CD4-positive, alpha-beta memory T cell (primary cell): ENCODE measurements around the gene PRKAG1. TPM values are rescaled to one million over a fixed set of nuclear protein-coding genes. Genes with fewer than 3 reads are reported as not detected.
A peak's percentile ranks its signal among the peaks of the same experiment; 100 is the strongest.

Source experiments
- CTCF ChIA-PET: fragments of 350-600 bp; sonication (Branson Sonifier 250); formaldehyde crosslinking; loops from one replicate; lab custom pipeline; 2021; ENCODE audit warnings: inconsistent platforms; ENCODE audit not compliant: partially characterized antibody; lab: Charles Lee
- POLR2A ChIA-PET: fragments of 350-600 bp; sonication (Branson Sonifier 250); formaldehyde crosslinking; loops from one replicate; lab custom pipeline; 2021; ENCODE audit not compliant: partially characterized antibody; lab: Charles Lee
- DNase-seq, 5 donors: peaks; one replicate each; pipeline versions ENCODE4 v3.0.0 to v3.0.0-alpha.2; 2020 to 2022; ENCODE audit warnings: mixed read lengths in 1 of 5
- H3K27ac ChIP-seq: one replicate; pipeline ENCODE4 v1.7.0; 2013; ENCODE audit warnings: low read depth, low read length
- H3K27me3 ChIP-seq: 2 replicates; pipeline ENCODE4 v1.7.0; 2013; ENCODE audit warnings: mild to moderate bottlenecking, low read length, moderate library complexity; ENCODE audit not compliant: insufficient read depth
- H3K36me3 ChIP-seq: 2 replicates; pipeline ENCODE4 v1.7.0; 2013; ENCODE audit warnings: mild to moderate bottlenecking, low read length, moderate library complexity; ENCODE audit not compliant: insufficient read depth
- H3K4me1 ChIP-seq: 2 replicates; pipeline ENCODE4 v1.7.0; 2013; ENCODE audit warnings: mild to moderate bottlenecking, low read length, moderate library complexity; ENCODE audit not compliant: insufficient read depth
- H3K4me3 ChIP-seq, 2 donors: one replicate each; pipeline ENCODE4 v1.7.0; 2013; ENCODE audit warnings: low read length in 2 of 2, mild to moderate bottlenecking in 1 of 2
- H3K9me3 ChIP-seq, 2 donors: one replicate each; pipeline ENCODE4 v1.7.0; 2013; ENCODE audit warnings: low read length in 2 of 2, control low read depth in 1 of 2; ENCODE audit not compliant: control insufficient read depth in 1 of 2
- H3K27ac Mint-ChIP-seq, 7 donors: one replicate each; pipeline ENCODE4 v1.8.0; 2020 to 2021; ENCODE audit warnings: mixed read lengths in 7 of 7, mild to moderate bottlenecking in 6 of 7, inconsistent platforms in 3 of 7, moderate library complexity in 3 of 7
- H3K27me3 Mint-ChIP-seq, 2 donors: one replicate each; pipeline ENCODE4 v1.8.0; 2020 to 2021; ENCODE audit warnings: mixed read lengths in 2 of 2
- H3K36me3 Mint-ChIP-seq, 2 donors: one replicate each; pipeline ENCODE4 v1.8.0; 2020 to 2021; ENCODE audit warnings: mixed read lengths in 2 of 2, inconsistent platforms in 1 of 2, mild to moderate bottlenecking in 1 of 2
- H3K4me1 Mint-ChIP-seq, 4 donors: one replicate each; pipeline ENCODE4 v1.8.0; 2020 to 2021; ENCODE audit warnings: mixed read lengths in 4 of 4, mild to moderate bottlenecking in 1 of 4
- H3K4me3 Mint-ChIP-seq, 8 donors: one replicate each; pipeline ENCODE4 v1.8.0; 2020 to 2021; ENCODE audit warnings: mixed read lengths in 8 of 8, mild to moderate bottlenecking in 7 of 8, moderate library complexity in 6 of 8, inconsistent platforms in 3 of 8
- H3K9me3 Mint-ChIP-seq, 8 donors: one replicate each; pipeline ENCODE4 v1.8.0; 2020 to 2021; ENCODE audit warnings: mixed read lengths in 8 of 8, mild to moderate bottlenecking in 5 of 8, inconsistent platforms in 3 of 8, moderate library complexity in 1 of 8
- intact Hi-C: fragments of 100-400 bp; cut with micrococcal nuclease; formaldehyde crosslinking; loops from one replicate; pipeline ENCODE4 v1.15.1; 2023
- polyA plus RNA-seq, 2 donors: library from polyadenylated mRNA; unstranded; fragments of 300-500 nt; fragmentation: Illumina TruSeq; gene quantifications; one replicate each; pipeline ENCODE4 v1.2.3, GENCODE V29; 2021
- total RNA-seq, 2 experiments: library from RNA; stranded (reverse); gene quantifications; one replicate each; pipeline ENCODE4 v1.2.3, GENCODE V29; 2021

PRKAG1 gene
- total and polyA plus RNA-seq, 4 experiments from 2014 or later: 47.8 to 53.7 (median 49.6) TPM

- CTCF ChIA-PET: interaction anchor here (0.9 to 5.9 kb wide), 5 partner anchors 9 to 75 kb away, joined by 3 to 55 read pairs (median 10); partner anchors contain the start of genes ARF3 and WNT1
These were observed 52.2 kb downstream of the PRKAG1 start for GRCh38 chr12:48966177-48966895.

GRCh38 chr12:48965298-48965838, 53.2 kb downstream of the PRKAG1 start:
- ChIA-PET POLR2A (interaction anchor here (2.1 kb wide), 1 partner anchor 14 kb away, joined by 5 read pairs; no protein-coding TSS in a partner anchor), CTCF (interaction anchor here (2.9 to 5.9 kb wide), 3 partner anchors 8 to 22 kb away, joined by 10 to 55 read pairs (median 36); partner anchors contain the start of genes ARF3 and WNT1)
- H3K36me3 Mint-ChIP-seq: no peaks in the 10 kb centered on the region
- Histone ChIP-seq H3K4me1 (peaks cover 14% of the 10 kb centered on the region), H3K36me3 (no peaks in the 10 kb centered on the region), H3K4me3 (no peak overlapping the region), H3K27me3 (no peaks in the 10 kb centered on the region), H3K27ac (no peak overlapping the region), H3K9me3 (no peaks in the 10 kb centered on the region)
- no peak overlapping the region for H3K4me3 Mint-ChIP-seq
- intact Hi-C loops: no loop called here
- H3K4me1 Mint-ChIP-seq: peaks cover 0 to 14% (median 4%) of the 10 kb centered on the region in 4 donors
- H3K27me3 Mint-ChIP-seq: no peaks in the 10 kb centered on the region
- H3K27ac Mint-ChIP-seq: peak overlapping the region in 1 of 7 donors; percentile 26
- DNase-seq: no peak
- H3K9me3 Mint-ChIP-seq: no peaks in the 10 kb centered on the region

More at GRCh38 chr12:48966177-48966895, 52.2 kb downstream of the PRKAG1 start:
- H3K27ac ChIP-seq: no peak overlapping the region
- peaks cover 23% of the 10 kb centered on the region for H3K4me1 ChIP-seq
- no peaks in the 10 kb centered on the region for H3K36me3 ChIP-seq
- Mint-ChIP-seq H3K27me3 (peaks cover 6 to 8% of the 10 kb centered on the region in 2 donors), H3K4me1 (peaks cover 7 to 24% (median 13%) of the 10 kb centered on the region in 4 donors), H3K36me3 (no peaks in the 10 kb centered on the region), H3K9me3 (no peaks in the 10 kb centered on the region), H3K27ac (peak overlapping the region in 2 of 7 donors; percentile 1 to 86), H3K4me3 (no peak overlapping the region)
- peaks cover 8% of the 10 kb centered on the region for H3K27me3 ChIP-seq
- intact Hi-C loops: no loop called here
- H3K9me3 ChIP-seq: no peaks in the 10 kb centered on the region
- H3K4me3 ChIP-seq: no peak overlapping the region
- POLR2A ChIA-PET: interaction anchor here (2.1 to 3.3 kb wide), 2 partner anchors 9 to 13 kb away, joined by 5 to 18 read pairs; partner anchors contain the start of gene ARF3
- DNase-seq: no peak

GRCh38 chr12:48961801-48962200, 56.8 kb downstream of the PRKAG1 start:
- Mint-ChIP-seq H3K27me3 (peaks cover 1 to 2% of the 10 kb centered on the region in 2 donors), H3K27ac (no peak overlapping the region), H3K4me3 (no peak overlapping the region), H3K36me3 (peaks cover 0 to 6% of the 10 kb centered on the region in 2 donors), H3K4me1 (peaks cover 3 to 13% (median 7%) of the 10 kb centered on the region in 4 donors), H3K9me3 (no peaks in the 10 kb centered on the region)
- Histone ChIP-seq H3K36me3 (no peaks in the 10 kb centered on the region), H3K4me1 (peaks cover 7% of the 10 kb centered on the region), H3K9me3 (no peaks in the 10 kb centered on the region), H3K27ac (no peak overlapping the region), H3K4me3 (no peak overlapping the region), H3K27me3 (no peaks in the 10 kb centered on the region)
- ChIA-PET CTCF (interaction anchor here (1.5 to 6.6 kb wide), 2 partner anchors 17 to 26 kb away, joined by 3 to 72 read pairs; partner anchors contain the start of gene WNT1), POLR2A (no interaction called here)
- no peak for DNase-seq
- intact Hi-C loops: no loop called here

GRCh38 chr12:48961331-48961730, 57.2 kb downstream of the PRKAG1 start:
- Mint-ChIP-seq H3K27ac (peak overlapping the region in 1 of 7 donors; percentile 31), H3K36me3 (peaks cover 0 to 11% of the 10 kb centered on the region in 2 donors), H3K9me3 (no peaks in the 10 kb centered on the region), H3K4me3 (no peak overlapping the region), H3K4me1 (peaks cover 6 to 17% (median 12%) of the 10 kb centered on the region in 4 donors), H3K27me3 (peaks cover 1 to 2% of the 10 kb centered on the region in 2 donors)
- ChIA-PET POLR2A (no interaction called here), CTCF (interaction anchor here (1.5 to 6.6 kb wide), 2 partner anchors 17 to 27 kb away, joined by 3 to 72 read pairs; partner anchors contain the start of gene WNT1)
- intact Hi-C loops: no loop called here
- no peak for DNase-seq
- no peak overlapping the region for H3K27ac ChIP-seq
- no peaks in the 10 kb centered on the region for H3K36me3 ChIP-seq
- no peak overlapping the region for H3K4me3 ChIP-seq
- H3K9me3 ChIP-seq: no peaks in the 10 kb centered on the region
- H3K27me3 ChIP-seq: no peaks in the 10 kb centered on the region
- H3K4me1 ChIP-seq: peaks cover 10% of the 10 kb centered on the region

DNA sequence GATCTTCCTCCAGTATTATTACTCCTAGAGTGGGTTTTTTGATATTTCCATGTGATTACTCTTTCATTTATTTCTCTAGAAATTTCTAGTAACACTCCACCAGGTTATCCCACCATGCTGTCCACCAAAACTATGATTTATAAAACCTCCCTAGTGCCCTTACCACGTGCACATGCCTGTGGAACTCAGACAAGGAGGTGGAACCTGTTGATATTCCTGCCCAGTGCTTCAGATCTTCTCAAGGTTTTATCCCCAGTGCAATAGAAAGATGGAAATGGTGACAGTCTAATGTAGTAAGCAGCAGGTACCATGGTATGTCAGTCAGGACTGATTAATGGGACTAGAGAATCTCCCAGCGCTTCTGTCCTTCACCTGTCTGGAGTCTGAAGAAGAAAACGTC, 57.7 kb downstream of the PRKAG1 start:
- Histone ChIP-seq H3K4me3 (no peak overlapping the region), H3K9me3 (no peaks in the 10 kb centered on the region), H3K27ac (no peak overlapping the region), H3K27me3 (no peaks in the 10 kb centered on the region), H3K36me3 (no peaks in the 10 kb centered on the region), H3K4me1 (peaks cover 15% of the 10 kb centered on the region)
- H3K36me3 Mint-ChIP-seq: peaks cover 0 to 12% of the 10 kb centered on the region in 2 donors
- H3K27ac Mint-ChIP-seq: peak overlapping the region in 1 of 7 donors; percentile 31
- H3K4me3 Mint-ChIP-seq: no peak overlapping the region
- intact Hi-C loops: no loop called here
- H3K4me1 Mint-ChIP-seq: peaks cover 11 to 22% (median 17%) of the 10 kb centered on the region in 4 donors
- H3K9me3 Mint-ChIP-seq: no peaks in the 10 kb centered on the region
- CTCF ChIA-PET: interaction anchor here (4.9 to 6.6 kb wide), 2 partner anchors 18 to 27 kb away, joined by 27 to 72 read pairs; partner anchors contain the start of gene WNT1
- no peak for DNase-seq
- POLR2A ChIA-PET: no interaction called here
- H3K27me3 Mint-ChIP-seq: peaks cover 1 to 2% of the 10 kb centered on the region in 2 donors

GRCh38 chr12:48958049-48958388, 60.6 kb downstream of the PRKAG1 start:
- peaks cover 0 to 3% (median 0%) of the 10 kb centered on the region in 8 donors for H3K9me3 Mint-ChIP-seq
- Histone ChIP-seq H3K27ac (peak overlapping the region; percentile 73), H3K36me3 (no peaks in the 10 kb centered on the region), H3K27me3 (no peaks in the 10 kb centered on the region), H3K4me3 (peak overlapping the region in 1 of 2 donors; percentile 71), H3K9me3 (no peaks in the 10 kb centered on the region), H3K4me1 (peaks cover 34% of the 10 kb centered on the region)
- H3K4me1 Mint-ChIP-seq: peaks cover 25 to 48% (median 34%) of the 10 kb centered on the region in 4 donors
- peaks cover 3 to 21% of the 10 kb centered on the region in 2 donors for H3K36me3 Mint-ChIP-seq
- ChIA-PET POLR2A (interaction anchor here (0.6 to 3.3 kb wide), 23 partner anchors 10 to 783 kb away, joined by 3 to 55 read pairs (median 5); partner anchors contain the start of genes DDX23, FKBP11, RND1 and TUBA1B), CTCF (interaction anchor here (0.7 to 6.6 kb wide), 17 partner anchors 8 to 987 kb away, joined by 3 to 72 read pairs (median 5); partner anchors contain the start of genes DDX23, TUBA1B and WNT1)
- H3K27ac Mint-ChIP-seq: peak overlapping the region; percentile 91 to 97 (median 95)
- no peak for DNase-seq
- intact Hi-C loops: no loop called here
- peaks cover 1 to 2% of the 10 kb centered on the region in 2 donors for H3K27me3 Mint-ChIP-seq
- H3K4me3 Mint-ChIP-seq: peak overlapping the region; percentile 92 to 98 (median 96)
